AG10803 (cell line): ENCODE data around the gene MRPS9.

Experiments used
- DNase-seq: peaks from one replicate; pipeline ENCODE4 v3.0.0; 2010; ENCODE audit warnings: low read depth
- H3K4me3 ChIP-seq: 2 replicates; pipeline ENCODE4 v1.5.1; 2011; ENCODE audit warnings: mild to moderate bottlenecking, low read length, control low read depth
- CTCF ChIP-seq: conservative IDR thresholded peaks from 2 replicates; pipeline ENCODE4 v1.5.1; 2011; ENCODE audit warnings: mild to moderate bottlenecking, low read length, control low read depth, inconsistent platforms

MRPS9 gene

DNA sequence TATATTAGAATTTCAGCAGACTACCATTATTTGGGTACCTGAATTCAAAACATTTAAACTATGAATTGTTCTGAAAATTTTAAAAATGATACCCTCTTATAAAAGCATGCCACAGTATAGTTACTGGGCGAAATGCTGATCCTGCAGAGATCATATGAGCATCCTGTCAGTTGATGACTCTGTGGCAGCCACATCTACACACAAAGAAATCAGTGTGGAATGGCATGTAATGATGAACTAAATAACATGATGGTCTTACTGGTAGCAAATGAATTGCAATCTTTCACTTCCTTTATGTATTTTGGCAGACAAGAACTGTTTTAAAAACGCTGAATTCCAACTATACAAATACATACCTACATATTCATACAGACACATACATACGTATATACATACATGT lies 38.3 kb downstream of the MRPS9 start:
- no peak for DNase-seq
- TF ChIP-seq CTCF: no peak
- H3K4me3 ChIP-seq: no peak overlapping the region

DNA sequence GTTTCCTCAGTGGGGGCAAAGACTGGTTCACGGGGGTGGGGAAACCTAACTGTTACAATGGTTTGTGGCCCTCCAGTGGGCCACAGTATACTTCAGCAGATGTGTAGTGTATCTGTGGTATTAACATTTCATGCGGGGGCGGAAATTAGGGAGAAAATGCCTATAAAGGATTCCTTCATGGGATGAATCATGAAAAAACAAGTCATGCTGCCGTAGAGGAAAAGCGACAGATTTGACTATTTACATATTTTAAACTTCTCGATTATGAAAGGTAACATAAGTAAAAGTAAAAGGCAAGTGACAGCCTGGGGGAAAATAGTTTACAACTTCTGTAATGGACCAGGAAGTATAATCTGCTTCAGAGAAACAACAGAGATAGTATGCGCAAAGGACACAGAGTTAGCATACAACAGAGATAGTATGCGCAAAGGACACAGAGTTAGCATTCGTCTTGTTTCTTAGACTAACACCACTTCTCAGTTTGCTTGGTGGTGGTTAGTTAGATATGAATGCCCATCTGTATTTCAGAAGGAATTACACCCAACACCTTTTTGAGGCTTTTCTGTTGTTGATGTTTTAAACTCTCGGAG lies 41.1 kb downstream of the MRPS9 start:
- H3K4me3 ChIP-seq: no peak overlapping the region
- TF ChIP-seq CTCF: no peak
- DNase-seq: no peak

GRCh38 chr2:105080461-105080860 lies 42.6 kb downstream of the MRPS9 start:
- no peak for DNase-seq
- H3K4me3 ChIP-seq: no peak overlapping the region
- TF ChIP-seq CTCF: no peak

DNA sequence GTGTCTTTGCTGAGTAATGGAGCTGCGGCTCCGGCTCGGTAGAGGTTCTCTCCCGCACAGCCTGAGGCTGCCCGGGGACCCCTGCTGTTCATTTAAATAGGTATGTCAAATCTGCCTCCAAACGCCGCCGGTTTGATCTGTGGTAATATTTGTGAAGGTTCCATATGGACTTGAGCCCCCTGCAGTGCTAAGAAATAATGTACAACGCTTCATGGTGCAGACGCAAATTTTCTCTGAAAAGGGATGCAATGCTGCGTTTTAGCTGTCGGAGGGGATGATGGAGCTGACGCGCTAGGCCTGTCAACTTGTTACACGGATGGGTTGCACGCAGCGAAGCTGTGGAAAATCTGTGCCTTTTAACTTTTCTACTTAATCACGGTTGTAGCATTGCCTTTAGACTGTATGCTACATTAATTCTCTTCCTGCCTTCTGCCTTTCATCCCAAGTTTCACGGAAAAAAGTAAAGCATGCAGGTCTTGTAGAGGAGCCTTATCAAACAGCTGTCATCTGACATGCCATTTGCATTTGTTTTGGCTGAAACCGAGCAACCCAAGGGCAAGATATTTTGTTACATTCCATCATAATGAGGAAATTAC lies 43.2 kb downstream of the MRPS9 start:
- no peak overlapping the region for H3K4me3 ChIP-seq
- DNase-seq: peak; percentile 10
- TF ChIP-seq CTCF: no peak

DNA sequence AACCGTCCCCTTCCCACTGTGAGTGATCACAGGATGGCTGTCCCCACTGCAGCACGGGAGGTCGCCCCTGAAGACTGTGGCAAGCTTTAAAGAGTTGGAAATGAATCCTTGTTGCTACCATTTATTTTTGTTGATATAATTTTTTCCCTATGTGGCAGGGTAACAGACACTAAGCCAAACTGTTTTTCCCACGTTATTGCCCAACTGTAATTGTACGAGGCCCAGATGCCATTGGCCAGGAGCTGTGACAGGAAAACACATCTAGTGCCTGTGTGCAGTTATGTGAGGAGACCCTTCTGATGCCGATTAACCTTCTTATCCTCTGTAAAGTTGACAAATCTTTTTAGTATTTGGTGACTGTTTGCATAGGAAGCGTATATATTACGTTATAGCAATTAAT lies 44.2 kb downstream of the MRPS9 start:
- H3K4me3 ChIP-seq: no peak overlapping the region
- TF ChIP-seq CTCF: no peak
- DNase-seq: no peak

- no peak for DNase-seq
- TF ChIP-seq CTCF: no peak
- H3K4me3 ChIP-seq: no peak overlapping the region
These were observed 47.7 kb downstream of the MRPS9 start for GRCh38 chr2:105085525-105085924.

DNA sequence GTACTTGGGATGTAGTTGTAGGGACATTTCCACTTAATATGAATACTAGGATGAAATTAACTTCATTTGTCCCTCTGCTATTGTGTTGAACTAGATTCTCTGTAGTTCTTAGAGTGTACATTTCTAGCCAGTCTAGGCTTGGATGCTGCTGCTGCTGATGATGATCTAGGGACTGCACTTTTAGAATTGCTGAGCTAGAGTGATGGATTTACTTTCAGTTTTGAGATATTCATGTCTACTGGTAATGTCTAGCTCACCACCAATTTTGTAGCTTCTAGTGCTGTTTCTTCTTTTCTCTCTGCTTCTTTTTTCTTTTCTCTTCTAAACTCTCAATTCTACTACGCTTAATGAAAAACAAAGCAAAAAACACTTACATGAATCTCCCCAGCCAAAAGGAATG lies 49.4 kb downstream of the MRPS9 start:
- no peak for DNase-seq
- no peak for TF ChIP-seq CTCF
- H3K4me3 ChIP-seq: no peak overlapping the region
